Testis (tissue), 2 donors: ENCODE results near the gene HDGFL2.

Experiments
- POLR2A ChIP-seq: fragments of 450-650 bp; IDR thresholded peaks from one replicate; pipeline ENCODE4 v1.6.1; 2017; ENCODE audit warnings: antibody characterized with exemption, mild to moderate bottlenecking, moderate library complexity
- TF ChIP-seq, protein P1 (sequence below), 3 experiments: fragments of 450-650 bp in 2 of 3; fragments of 200-600 bp in 1 of 3; sonication (generic) in 1 of 3; IDR thresholded peaks; one replicate each; pipeline ENCODE4 v1.5.1; 2016 to 2019; ENCODE audit warnings: antibody characterized with exemption in 3 of 3, mild to moderate bottlenecking in 2 of 3, moderate library complexity in 1 of 3

DNA sequence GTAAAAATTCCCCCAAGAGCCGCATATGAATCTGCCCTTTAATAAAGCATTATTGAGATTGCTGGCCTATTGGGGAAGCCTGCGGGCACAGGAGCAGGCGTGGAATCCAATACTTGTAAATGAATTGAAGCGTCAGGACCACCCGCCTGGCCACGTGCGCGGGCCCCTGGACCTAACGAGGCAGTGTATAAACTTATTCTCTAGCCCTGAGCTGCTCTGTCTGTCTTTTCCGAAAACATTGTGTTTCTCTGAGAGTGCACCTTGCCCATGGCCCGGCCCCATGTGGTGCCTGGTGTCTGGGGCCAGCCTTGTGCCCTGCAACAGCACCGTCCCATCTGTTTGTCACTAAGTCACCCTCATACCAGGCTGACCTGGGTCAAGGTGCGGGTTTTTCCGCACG lies 28.9 kb upstream of the HDGFL2 start:
- TF ChIP-seq, protein P1, sequence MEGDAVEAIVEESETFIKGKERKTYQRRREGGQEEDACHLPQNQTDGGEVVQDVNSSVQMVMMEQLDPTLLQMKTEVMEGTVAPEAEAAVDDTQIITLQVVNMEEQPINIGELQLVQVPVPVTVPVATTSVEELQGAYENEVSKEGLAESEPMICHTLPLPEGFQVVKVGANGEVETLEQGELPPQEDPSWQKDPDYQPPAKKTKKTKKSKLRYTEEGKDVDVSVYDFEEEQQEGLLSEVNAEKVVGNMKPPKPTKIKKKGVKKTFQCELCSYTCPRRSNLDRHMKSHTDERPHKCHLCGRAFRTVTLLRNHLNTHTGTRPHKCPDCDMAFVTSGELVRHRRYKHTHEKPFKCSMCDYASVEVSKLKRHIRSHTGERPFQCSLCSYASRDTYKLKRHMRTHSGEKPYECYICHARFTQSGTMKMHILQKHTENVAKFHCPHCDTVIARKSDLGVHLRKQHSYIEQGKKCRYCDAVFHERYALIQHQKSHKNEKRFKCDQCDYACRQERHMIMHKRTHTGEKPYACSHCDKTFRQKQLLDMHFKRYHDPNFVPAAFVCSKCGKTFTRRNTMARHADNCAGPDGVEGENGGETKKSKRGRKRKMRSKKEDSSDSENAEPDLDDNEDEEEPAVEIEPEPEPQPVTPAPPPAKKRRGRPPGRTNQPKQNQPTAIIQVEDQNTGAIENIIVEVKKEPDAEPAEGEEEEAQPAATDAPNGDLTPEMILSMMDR (IDR thresholded peaks at IDR 0.05): no peak
- no peak for TF ChIP-seq POLR2A
